ENCODE results near the gene SHB. TPM values are rescaled to one million over a fixed set of nuclear protein-coding genes. Genes with fewer than 3 reads are reported as not detected.

The SHB gene
- total RNA-seq, 1 experiment from 2014 or later, result 28.7 TPM

DNA sequence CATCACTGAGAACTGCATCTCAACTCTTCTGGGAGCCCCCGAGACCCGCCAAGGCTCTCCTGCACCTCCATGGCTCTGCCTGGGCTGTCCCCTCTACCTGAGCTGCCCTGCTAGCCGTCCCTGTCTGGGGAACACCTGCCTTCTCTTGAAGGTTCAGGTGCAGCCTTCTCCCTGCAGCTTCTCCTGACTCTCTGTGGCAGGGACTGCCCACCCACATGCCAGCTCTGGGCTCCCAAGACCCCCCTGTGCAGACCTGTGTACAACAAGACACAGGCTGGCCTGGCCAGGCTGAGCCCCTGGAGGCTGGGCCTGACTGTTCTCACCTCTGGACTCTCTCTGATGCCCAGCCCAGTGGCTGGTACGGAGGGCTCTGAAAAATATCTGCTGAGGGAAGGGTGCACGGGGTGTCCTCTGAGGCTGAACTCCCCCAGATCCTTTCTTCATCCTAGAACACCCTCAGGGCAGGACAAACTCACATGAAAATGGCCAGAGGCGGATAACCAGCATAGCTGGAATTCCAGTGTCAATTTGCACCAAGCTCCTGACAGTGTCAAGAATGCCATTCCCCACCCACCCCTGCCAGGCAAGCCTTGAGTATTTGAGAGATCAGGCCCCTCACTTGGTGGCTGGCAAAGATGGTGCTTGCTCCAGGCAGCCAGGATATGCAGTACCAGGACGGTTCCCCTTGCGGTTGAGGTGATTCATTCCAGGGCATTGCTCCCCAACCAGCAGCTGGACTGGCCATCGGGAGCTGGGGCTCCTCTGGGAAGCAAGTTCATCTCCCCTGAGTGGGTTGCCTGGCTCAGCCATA, 124.2 kb downstream of the SHB start (continued):
- TF ChIP-seq SIN3A (IDR thresholded peaks at IDR 0.05; ENCODE audit: low read depth), result no peak
- TF ChIP-seq YY1 (IDR thresholded peaks at IDR 0.05; ENCODE audit: extremely low read depth, insufficient replicate concordance, low read depth, low read length), result no peak

DNA sequence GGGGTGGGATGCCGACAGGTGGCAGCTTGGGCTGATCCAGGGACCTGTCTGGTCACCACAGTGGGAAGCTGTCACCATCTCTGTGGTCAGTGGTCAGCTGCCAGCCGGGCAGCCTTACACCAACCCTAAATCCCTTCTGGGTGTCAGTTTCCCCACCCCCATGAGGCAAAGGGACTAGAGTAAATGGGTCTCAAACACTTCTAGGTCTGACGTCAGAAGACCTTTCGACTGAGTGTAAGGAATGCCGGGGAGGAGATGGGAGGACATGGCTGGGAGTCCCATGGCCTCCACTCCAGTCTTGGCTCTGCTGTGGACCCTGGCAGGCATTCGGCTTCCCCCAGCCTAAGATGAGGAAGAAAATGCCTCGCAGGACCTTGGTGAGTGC, 124.8 kb downstream of the SHB start:
- ChIA-PET POLR2A (interaction anchor here (1.3 kb wide), 1 partner anchor 15 kb away, joined by 3 read pairs; no protein-coding TSS in a partner anchor), CTCF (no interaction called here), RAD21 (ENCODE audit: low non-redundant PET in 1 of 2, low total read pairs in 2 of 2, uncharacterized antibody in 2 of 2, unreplicated experiment in 2 of 2) (no interaction called here)
- H3K27me3 ChIP-seq (ENCODE audit: insufficient read depth, low read length), result no peaks in the 10 kb centered on the region
- H3K4me2 ChIP-seq (ENCODE audit: low read length), result peak overlapping the region; percentile 73
- no peaks in the 10 kb centered on the region for H3K9me3 ChIP-seq (ENCODE audit: control insufficient read depth in 1 of 2, insufficient read depth in 1 of 2, low read depth in 1 of 2, low read length in 2 of 2)
- TF ChIP-seq TCF7L2 (IDR thresholded peaks at IDR 0.05; ENCODE audit: borderline replicate concordance, extremely low read depth, insufficient read depth, insufficient read length) (no peak), ELF1 (IDR thresholded peaks at IDR 0.05; ENCODE audit: borderline replicate concordance, low read depth) (no peak), SIN3A (IDR thresholded peaks at IDR 0.05; ENCODE audit: low read depth) (no peak), SRF (IDR thresholded peaks at IDR 0.05; ENCODE audit: low read depth) (no peak), FOSL1 (IDR thresholded peaks at IDR 0.05; ENCODE audit: low read depth) (no peak), ATF3 (IDR thresholded peaks at IDR 0.05) (no peak), EGR1 (IDR thresholded peaks at IDR 0.05; ENCODE audit: low read depth) (no peak), REST (IDR thresholded peaks at IDR 0.05; ENCODE audit: low read depth) (no peak), ZNF274 (IDR thresholded peaks at IDR 0.05; ENCODE audit: low read depth, low read length) (no peak), EZH2phosphoT487 (IDR thresholded peaks at IDR 0.05; ENCODE audit: borderline replicate concordance) (no peak), ZFX (IDR thresholded peaks at IDR 0.05) (no peak), POLR2AphosphoS5 (IDR thresholded peaks at IDR 0.05; ENCODE audit: low read depth, low read length) (no peak), SP1 (IDR thresholded peaks at IDR 0.05; ENCODE audit: low read depth) (no peak)
- TF ChIP-seq, protein P1, sequence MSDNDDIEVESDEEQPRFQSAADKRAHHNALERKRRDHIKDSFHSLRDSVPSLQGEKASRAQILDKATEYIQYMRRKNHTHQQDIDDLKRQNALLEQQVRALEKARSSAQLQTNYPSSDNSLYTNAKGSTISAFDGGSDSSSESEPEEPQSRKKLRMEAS (IDR thresholded peaks at IDR 0.05), result no peak
- TF ChIP-seq, protein P2, sequence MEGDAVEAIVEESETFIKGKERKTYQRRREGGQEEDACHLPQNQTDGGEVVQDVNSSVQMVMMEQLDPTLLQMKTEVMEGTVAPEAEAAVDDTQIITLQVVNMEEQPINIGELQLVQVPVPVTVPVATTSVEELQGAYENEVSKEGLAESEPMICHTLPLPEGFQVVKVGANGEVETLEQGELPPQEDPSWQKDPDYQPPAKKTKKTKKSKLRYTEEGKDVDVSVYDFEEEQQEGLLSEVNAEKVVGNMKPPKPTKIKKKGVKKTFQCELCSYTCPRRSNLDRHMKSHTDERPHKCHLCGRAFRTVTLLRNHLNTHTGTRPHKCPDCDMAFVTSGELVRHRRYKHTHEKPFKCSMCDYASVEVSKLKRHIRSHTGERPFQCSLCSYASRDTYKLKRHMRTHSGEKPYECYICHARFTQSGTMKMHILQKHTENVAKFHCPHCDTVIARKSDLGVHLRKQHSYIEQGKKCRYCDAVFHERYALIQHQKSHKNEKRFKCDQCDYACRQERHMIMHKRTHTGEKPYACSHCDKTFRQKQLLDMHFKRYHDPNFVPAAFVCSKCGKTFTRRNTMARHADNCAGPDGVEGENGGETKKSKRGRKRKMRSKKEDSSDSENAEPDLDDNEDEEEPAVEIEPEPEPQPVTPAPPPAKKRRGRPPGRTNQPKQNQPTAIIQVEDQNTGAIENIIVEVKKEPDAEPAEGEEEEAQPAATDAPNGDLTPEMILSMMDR (IDR thresholded peaks at IDR 0.05 in 2 of 3, conservative IDR thresholded peaks at IDR 0.05 in 1 of 3; ENCODE audit: borderline replicate concordance in 1 of 3, insufficient read depth in 1 of 3, low read depth in 2 of 3, low read length in 2 of 3), result no peak
- intact Hi-C loops (cut with micrococcal nuclease), result no loop called here
- peaks cover 2 to 24% of the 10 kb centered on the region in 2 experiments; a peak in 2 of 4 replicates for H3K36me3 ChIP-seq (ENCODE audit: control insufficient read depth in 1 of 2, insufficient read depth in 2 of 2, low read length in 2 of 2)
- peak overlapping the region; percentile 25; the same call in 1 of the 2 replicates for H3K9ac ChIP-seq (ENCODE audit: low read length)
- H3K9me2 ChIP-seq (ENCODE audit: insufficient read depth), result no peaks in the 10 kb centered on the region
- H4K20me1 ChIP-seq (ENCODE audit: insufficient read depth), result no peaks in the 10 kb centered on the region; the same call in 1 of the 2 replicates
- H3K4me1 ChIP-seq (ENCODE audit: control insufficient read depth in 1 of 2, insufficient read depth in 2 of 2, low read length in 2 of 2), result peaks cover 48 to 76% of the 10 kb centered on the region in 2 experiments
- peak overlapping the region in 1 of 2 experiments; percentile 1; a peak in 1 of 4 replicates for H3K4me3 ChIP-seq (replicated peaks in 1 of 2; ENCODE audit: low read depth in 1 of 2, low read length in 2 of 2)
- peak overlapping the region; percentile 88 for H3K27ac ChIP-seq (ENCODE audit: low read depth, low read length)
- no TSS peak for BruUV-seq (replicated peaks)
- ATAC-seq, result peak; percentile 7; the same call in 1 of the 2 replicates
- H3K79me2 ChIP-seq (ENCODE audit: insufficient read depth, low read length), result no peaks in the 10 kb centered on the region
- DNase-seq (ENCODE audit: low read depth, low spot score), result no peak
- no peak overlapping the region for H2AFZ ChIP-seq (ENCODE audit: low read depth, low read length, poor library complexity, severe bottlenecking)
